ENCODE measurements around the gene MARCHF6.
A peak's percentile ranks its signal among the peaks of the same experiment; 100 is the strongest.
"Not testable (repeated sequence)": the region's sequence is repeated elsewhere in the genome, so short reads cannot be mapped to it uniquely, and the experiment has no call there.

MARCHF6 gene

DNA sequence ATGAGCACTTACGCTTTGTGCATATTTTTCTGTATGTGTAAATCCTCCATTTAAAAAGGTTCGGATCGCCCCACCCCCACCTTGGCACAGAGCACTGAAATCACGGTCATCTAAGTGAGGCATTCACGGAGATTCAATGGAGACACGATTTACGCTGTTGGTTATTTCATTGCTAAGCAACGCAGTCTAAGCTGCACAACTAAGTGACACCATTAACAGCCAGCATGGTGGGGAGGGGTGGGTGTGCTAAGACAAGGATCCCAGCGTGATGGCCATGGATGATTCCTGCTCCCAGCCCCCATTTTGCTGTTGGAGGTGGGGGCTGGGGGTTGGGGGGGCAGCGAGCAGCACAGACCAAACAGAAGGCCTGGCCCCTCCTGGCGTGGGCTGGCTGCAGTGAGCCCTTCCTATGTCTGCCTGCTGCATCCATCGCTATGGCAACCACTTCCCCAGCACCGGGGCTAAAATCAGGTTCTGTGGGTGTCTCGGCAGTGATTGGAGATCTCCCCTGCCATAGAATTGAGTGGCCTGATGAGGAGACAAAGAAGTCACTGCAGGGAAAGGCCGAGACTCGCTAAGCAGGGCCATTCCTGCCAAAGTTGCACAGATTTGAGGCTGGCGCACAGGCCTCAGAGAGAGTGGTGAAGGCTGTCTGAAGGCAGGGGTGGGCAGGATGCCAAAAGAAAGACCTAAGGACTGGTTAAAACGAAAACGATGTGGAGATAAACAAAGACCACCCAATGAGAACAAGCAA, 14.3 kb upstream of the MARCHF6 start:
- DNase-seq (ENCODE audit: low read depth), result no peak
- no peak overlapping the region for H3K4me3 ChIP-seq (replicated peaks; ENCODE audit: low read depth, low read length)
- TF ChIP-seq CTCF (IDR thresholded peaks at IDR 0.05; ENCODE audit: low read length, missing control alignments), result no peak

DNA sequence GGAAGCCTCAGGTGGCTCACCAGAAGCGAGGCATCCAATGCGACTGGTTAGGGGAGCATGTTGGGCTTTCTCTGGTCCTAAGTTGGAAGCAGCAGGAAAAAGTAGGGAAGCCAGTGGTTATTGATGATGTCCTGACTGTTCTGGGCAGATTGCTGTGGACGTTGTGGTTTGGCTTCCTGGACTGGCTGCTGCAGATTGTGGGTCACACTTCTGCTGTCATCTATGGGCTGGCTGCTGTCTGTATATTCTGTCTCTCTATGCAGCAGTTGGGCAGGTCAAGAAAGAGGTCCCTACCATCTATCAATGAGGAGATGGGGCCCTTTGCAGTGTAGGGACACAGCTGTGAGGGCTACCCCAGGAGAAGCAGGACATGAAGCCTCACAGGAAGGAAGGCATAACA, 13.5 kb upstream of the MARCHF6 start:
- no peak overlapping the region for H3K4me3 ChIP-seq (replicated peaks; ENCODE audit: low read depth, low read length)
- no peak for TF ChIP-seq CTCF (IDR thresholded peaks at IDR 0.05; ENCODE audit: low read length, missing control alignments)
- no peak for DNase-seq (ENCODE audit: low read depth)

DNA sequence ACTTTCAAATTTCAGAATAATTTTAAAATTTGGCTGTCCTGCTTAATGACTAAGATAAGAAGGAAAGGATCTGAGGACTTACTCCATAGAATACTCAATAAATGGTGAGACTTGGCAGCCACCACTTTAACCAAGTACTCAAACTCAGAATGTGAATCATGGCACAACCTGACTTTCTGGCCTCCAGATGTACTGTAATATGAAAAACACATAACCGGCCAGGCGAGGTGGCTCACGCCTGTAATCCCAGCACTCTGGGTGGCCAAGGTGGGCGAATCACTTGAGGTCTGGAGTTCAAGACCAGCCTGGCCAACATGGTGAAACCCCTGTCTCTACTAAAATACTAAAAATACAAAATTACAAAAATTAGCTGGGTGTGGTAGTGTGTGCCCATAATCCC, 10.0 kb upstream of the MARCHF6 start:
- no peak overlapping the region for H3K4me3 ChIP-seq (replicated peaks; ENCODE audit: low read depth, low read length)
- no peak for TF ChIP-seq CTCF (IDR thresholded peaks at IDR 0.05; ENCODE audit: low read length, missing control alignments)
- no peak for DNase-seq (ENCODE audit: low read depth)

DNA sequence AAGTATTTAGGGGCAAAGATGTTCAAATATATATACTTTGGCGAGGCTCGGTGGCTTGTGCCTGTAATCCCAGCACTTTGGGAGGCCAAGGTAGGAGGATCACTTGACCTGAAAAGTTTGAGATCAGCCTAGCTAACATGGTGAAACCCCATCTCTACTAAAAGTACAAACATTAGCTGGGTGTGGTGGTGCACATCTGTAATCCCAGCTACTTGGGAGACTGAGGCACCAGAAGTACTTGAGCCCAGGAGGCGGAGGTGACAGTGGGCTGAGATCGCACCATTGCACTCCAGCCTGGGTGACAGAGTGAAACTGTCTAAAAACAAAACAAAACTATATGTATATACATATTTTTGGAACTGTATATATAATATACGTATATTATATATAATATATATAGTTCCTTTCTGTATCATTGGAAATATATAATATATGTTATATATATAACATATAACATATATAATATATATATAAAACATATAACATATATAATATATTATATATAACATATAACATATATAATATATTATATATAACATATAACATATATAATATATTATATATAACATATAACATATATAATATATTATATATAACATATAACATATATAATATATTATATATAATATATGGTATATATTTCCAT, 8.9 kb upstream of the MARCHF6 start:
- DNase-seq (ENCODE audit: low read depth), result not testable (repeated sequence)

GRCh38 chr5:10348258-10348657, 5.2 kb upstream of the MARCHF6 start:
- no peak for TF ChIP-seq CTCF (IDR thresholded peaks at IDR 0.05; ENCODE audit: low read length, missing control alignments)
- H3K4me3 ChIP-seq (replicated peaks; ENCODE audit: low read depth, low read length), result no peak overlapping the region
- no peak for DNase-seq (ENCODE audit: low read depth)

More for the DNA sequence above, 8.9 kb upstream of the MARCHF6 start:
- not testable (repeated sequence) for H3K4me3 ChIP-seq (replicated peaks; ENCODE audit: low read depth, low read length)

DNA sequence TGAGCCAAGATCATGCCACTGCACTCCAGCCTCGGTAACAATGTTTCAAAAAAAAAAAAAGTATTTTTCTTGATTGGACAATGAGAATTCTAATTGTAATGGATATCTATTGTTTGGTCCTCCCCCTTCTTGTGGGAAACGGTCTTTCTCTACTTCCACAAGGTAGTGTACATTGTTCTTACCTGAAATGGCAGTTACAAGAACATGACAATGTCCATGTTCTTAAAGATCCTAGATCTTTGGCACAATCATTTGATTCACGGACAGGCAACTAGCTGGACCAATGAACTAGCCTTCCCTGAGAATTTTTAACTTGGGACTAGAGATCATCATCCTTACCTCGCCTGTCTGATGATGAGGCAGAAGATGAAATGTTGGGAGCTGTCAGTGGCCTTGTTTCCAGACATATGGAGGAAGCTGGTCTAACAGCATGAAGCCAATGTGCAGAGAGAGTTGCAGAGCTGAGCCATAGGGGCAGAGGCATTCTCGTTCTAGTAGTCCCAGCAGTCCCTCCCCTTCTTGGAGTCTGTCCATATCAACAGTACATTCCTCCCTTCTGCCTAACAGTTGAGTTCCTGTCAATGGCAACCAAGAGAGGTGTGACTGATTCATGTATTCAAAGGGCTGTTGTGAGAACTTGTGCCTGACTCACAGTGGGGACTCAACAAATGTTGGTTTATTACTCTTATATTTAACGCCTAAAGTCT, 2.1 kb upstream of the MARCHF6 start:
- H3K4me3 ChIP-seq (replicated peaks; ENCODE audit: low read depth, low read length), result no peak overlapping the region
- no peak for TF ChIP-seq CTCF (IDR thresholded peaks at IDR 0.05; ENCODE audit: low read length, missing control alignments)
- peak; percentile 84 for DNase-seq (ENCODE audit: low read depth)

- no peak overlapping the region for H3K4me3 ChIP-seq (replicated peaks; ENCODE audit: low read depth, low read length)
- no peak for DNase-seq (ENCODE audit: low read depth)
- no peak for TF ChIP-seq CTCF (IDR thresholded peaks at IDR 0.05; ENCODE audit: low read length, missing control alignments)
These were observed 1.6 kb upstream of the MARCHF6 start for GRCh38 chr5:10351919-10352318.
